NCI-H446 treated with DMSO at 0.1 percent for 48 hours (cell line): Measurements from ENCODE around the gene GRIFIN.

ENCODE experiments used
- DNase-seq: peaks from one replicate; lab custom pipeline; 2025; lab: John Stamatoyannopoulos, UW

Gene GRIFIN

GRCh38 chr7:2432910-2433712 lies 43.1 kb downstream of the GRIFIN start:
- DNase-seq, result no peak

- DNase-seq, result no peak
Measured at GRCh38 chr7:2431260-2431867, 44.8 kb downstream of the GRIFIN start.

GRCh38 chr7:2425749-2426148 lies 50.4 kb downstream of the GRIFIN start:
- DNase-seq, result no peak
